ENCODE data around the gene GCLC. TPM values are rescaled to one million over a fixed set of nuclear protein-coding genes. Genes with fewer than 3 reads are reported as not detected.

GCLC gene
- total RNA-seq, 1 experiment from 2014 or later = 108 TPM

DNA sequence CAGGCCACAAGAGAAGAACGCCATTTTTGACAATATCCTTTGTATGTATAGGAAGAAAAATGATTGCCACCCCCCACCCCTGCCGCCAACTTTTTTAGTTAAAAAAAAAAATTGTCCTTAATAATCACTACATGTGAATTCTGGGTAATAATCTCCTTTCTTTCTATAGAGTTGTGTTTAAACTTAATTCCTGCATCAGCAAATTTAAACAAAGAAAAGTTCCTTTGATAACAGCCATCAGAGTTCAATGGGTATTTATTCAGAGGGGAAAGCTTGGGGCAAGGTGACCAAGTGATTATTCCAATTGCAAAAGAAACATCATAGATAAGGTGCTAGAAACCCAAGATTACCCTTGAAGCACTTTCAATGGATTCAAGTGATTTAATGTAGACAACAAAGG, 47.0 kb downstream of the GCLC start:
- TF ChIP-seq CTCF (IDR thresholded peaks at IDR 0.05; ENCODE audit: unreplicated experiment) = no peak
- Mint-ChIP-seq H3K36me3 (ENCODE audit: insufficient read depth, unreplicated experiment) (peaks cover 63% of the 10 kb centered on the region), H3K27ac (ENCODE audit: low read depth, unreplicated experiment) (no peak overlapping the region), H3K4me3 (ENCODE audit: unreplicated experiment) (no peak overlapping the region), H3K27me3 (ENCODE audit: insufficient read depth, unreplicated experiment) (no peaks in the 10 kb centered on the region), H3K4me1 (ENCODE audit: insufficient read depth, unreplicated experiment) (peaks cover 29% of the 10 kb centered on the region), H3K9me3 (ENCODE audit: unreplicated experiment) (no peaks in the 10 kb centered on the region)
- no peak for DNase-seq (ENCODE audit: unreplicated experiment)
- ChIA-PET POLR2A (interaction anchor here (0.7 to 2.4 kb wide), 5 partner anchors 16 to 154 kb away, joined by 3 to 11 read pairs (median 4); no protein-coding TSS in a partner anchor), CTCF (interaction anchor here (1.7 to 6.9 kb wide), 5 partner anchors 13 to 227 kb away, joined by 7 to 197 read pairs (median 20); partner anchors contain the start of gene GCLC)
- intact Hi-C loops (cut with micrococcal nuclease) = loop anchor here (10.0 kb wide), 1 partner anchor 297 kb away; the partner anchor contains the start of gene LRRC1
- no TSS peak for BruUV-seq (replicated peaks)

GRCh38 chr6:53496797-53497375, 48.0 kb downstream of the GCLC start:
- no peaks in the 10 kb centered on the region for H3K27me3 Mint-ChIP-seq (ENCODE audit: insufficient read depth, unreplicated experiment)
- peaks cover 29% of the 10 kb centered on the region for H3K4me1 Mint-ChIP-seq (ENCODE audit: insufficient read depth, unreplicated experiment)
- H3K4me3 Mint-ChIP-seq (ENCODE audit: unreplicated experiment) = no peak overlapping the region
- BruUV-seq (replicated peaks) = no TSS peak
- peak; percentile 76 for DNase-seq (ENCODE audit: unreplicated experiment)
- no peak for TF ChIP-seq CTCF (IDR thresholded peaks at IDR 0.05; ENCODE audit: unreplicated experiment)
- H3K36me3 Mint-ChIP-seq (ENCODE audit: insufficient read depth, unreplicated experiment) = peaks cover 54% of the 10 kb centered on the region
- peak overlapping the region; percentile 49 for H3K27ac Mint-ChIP-seq (ENCODE audit: low read depth, unreplicated experiment)
- intact Hi-C loops (cut with micrococcal nuclease) = loop anchor here (10.0 kb wide), 1 partner anchor 298 kb away; the partner anchor contains the start of gene LRRC1
- ChIA-PET CTCF (interaction anchor here (0.5 to 6.9 kb wide), 19 partner anchors 11 to 460 kb away, joined by 3 to 197 read pairs (median 5); partner anchors contain the start of gene GCLC), POLR2A (interaction anchor here (0.6 to 2.4 kb wide), 14 partner anchors 20 to 160 kb away, joined by 3 to 19 read pairs (median 4); partner anchors contain the start of gene GCLC)
- H3K9me3 Mint-ChIP-seq (ENCODE audit: unreplicated experiment) = no peaks in the 10 kb centered on the region

DNA sequence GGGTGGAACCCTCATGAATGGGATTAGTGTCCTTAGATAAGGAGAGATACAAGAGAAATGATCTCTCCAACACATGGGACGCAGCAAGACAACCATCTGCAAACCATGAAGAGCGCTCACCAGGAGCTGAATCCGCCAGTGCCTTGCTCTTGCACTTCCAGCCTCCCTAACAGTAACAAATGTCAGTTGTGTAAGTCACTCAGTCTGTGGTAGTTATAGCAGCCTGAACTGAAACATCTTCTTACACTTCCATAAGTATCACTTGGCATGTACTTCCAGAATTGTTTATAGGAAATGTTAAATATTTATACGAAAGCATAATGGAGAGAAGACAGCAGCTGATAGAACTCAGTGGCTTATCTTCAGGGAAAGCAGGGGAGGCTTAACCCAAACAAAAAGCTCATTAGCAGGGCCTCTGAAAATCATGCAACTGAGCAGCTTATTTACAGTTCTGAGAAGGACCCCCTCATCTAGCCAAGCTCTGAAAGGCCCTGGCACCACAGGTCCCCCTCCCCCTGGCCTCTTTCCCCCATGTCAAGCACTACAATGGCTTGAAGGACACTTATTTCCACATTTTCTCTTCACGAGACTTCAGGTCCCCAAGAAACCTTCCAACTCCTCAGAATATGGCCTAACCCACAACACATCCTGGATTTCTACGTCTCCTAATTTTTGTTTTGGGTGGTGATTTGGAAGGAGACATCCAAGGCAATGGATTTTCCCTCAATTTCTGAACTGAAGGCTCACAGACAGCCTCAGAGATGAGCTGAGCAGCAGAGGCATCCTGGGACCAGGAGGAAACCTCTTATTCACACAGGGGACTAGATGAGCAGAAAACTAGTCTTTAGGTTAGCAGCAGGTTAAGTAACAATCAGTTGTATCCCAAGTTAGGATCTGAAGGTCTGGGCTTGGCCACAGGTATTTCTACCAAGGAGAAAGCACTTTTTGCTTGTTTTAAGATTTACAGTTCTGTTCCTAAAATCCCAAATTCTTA, 49.1 kb downstream of the GCLC start:
- no peak for TF ChIP-seq CTCF (IDR thresholded peaks at IDR 0.05; ENCODE audit: unreplicated experiment)
- peaks cover 47% of the 10 kb centered on the region for H3K36me3 Mint-ChIP-seq (ENCODE audit: insufficient read depth, unreplicated experiment)
- CTCF ChIA-PET = interaction anchor here (0.7 to 6.9 kb wide), 18 partner anchors 11 to 324 kb away, joined by 3 to 197 read pairs (median 5); partner anchors contain the start of gene GCLC
- POLR2A ChIA-PET = interaction anchor here (0.6 to 2.4 kb wide), 15 partner anchors 9 to 195 kb away, joined by 3 to 19 read pairs (median 3); partner anchors contain the start of gene GCLC
- peaks cover 29% of the 10 kb centered on the region for H3K4me1 Mint-ChIP-seq (ENCODE audit: insufficient read depth, unreplicated experiment)
- peak overlapping the region; percentile 49 for H3K27ac Mint-ChIP-seq (ENCODE audit: low read depth, unreplicated experiment)
- no peaks in the 10 kb centered on the region for H3K27me3 Mint-ChIP-seq (ENCODE audit: insufficient read depth, unreplicated experiment)
- BruUV-seq (replicated peaks) = no TSS peak
- intact Hi-C loops (cut with micrococcal nuclease) = loop anchor here (10.0 kb wide), 1 partner anchor 299 kb away; the partner anchor contains the start of gene LRRC1
- no peak overlapping the region for H3K4me3 Mint-ChIP-seq (ENCODE audit: unreplicated experiment)
- H3K9me3 Mint-ChIP-seq (ENCODE audit: unreplicated experiment) = no peaks in the 10 kb centered on the region
- no peak for DNase-seq (ENCODE audit: unreplicated experiment)

Measured in MCF 10A (cell line).